H1 (cell line): ENCODE data around the gene OR1N1. TPM values are rescaled to one million over a fixed set of nuclear protein-coding genes. Genes with fewer than 3 reads are reported as not detected.

ENCODE experiments used
- CEBPB ChIP-seq: IDR thresholded peaks from 2 replicates; pipeline ENCODE4 v1.6.1; 2012; ENCODE audit warnings: low read depth, low read length
- HDAC2 ChIP-seq, 2 experiments: fragments of 300-600 bp in 1 of 2; sonication (generic) in 1 of 2; IDR thresholded peaks; 2 replicates each; pipeline ENCODE4 v1.6.1; 2011 to 2012; ENCODE audit warnings: low read depth in 2 of 2, low read length in 2 of 2, mild to moderate bottlenecking in 2 of 2, moderate library complexity in 2 of 2, borderline replicate concordance in 1 of 2, inconsistent platforms in 1 of 2
- JUN ChIP-seq: IDR thresholded peaks from 2 replicates; pipeline ENCODE4 v1.6.1; 2011; ENCODE audit warnings: low read depth, mild to moderate bottlenecking, improper control_type of control experiment, low read length
- PHF8 ChIP-seq: fragments of 200-600 bp; sonication (generic); conservative IDR thresholded peaks from 2 replicates; pipeline ENCODE4 v1.7.1; 2012; ENCODE audit warnings: low read depth, mild to moderate bottlenecking, inconsistent platforms, low read length, moderate library complexity
- TCF12 ChIP-seq: IDR thresholded peaks from 2 replicates; pipeline ENCODE4 v1.6.1; 2011; ENCODE audit warnings: low read depth, mild to moderate bottlenecking, low read length
- YY1 ChIP-seq: IDR thresholded peaks from 2 replicates; pipeline ENCODE4 v1.6.1; 2011; ENCODE audit warnings: low read depth, mild to moderate bottlenecking, low read length
- polyA plus RNA-seq, 7 experiments: library from polyadenylated mRNA; depleted of rRNA in 3 of 7; stranded (reverse) in 5 of 7; unstranded in 2 of 7; fragments of >200 nt in 5 of 7; fragments of 200-250 nt in 2 of 7; gene quantifications; 1 replicate in 5 of 7; 2 replicates in 1 of 7; 4 replicates in 1 of 7; pipeline versions ENCODE4 v1.2.1 to v1.2.3, GENCODE V29; 2011 to 2013; ENCODE audit warnings: missing spikeins in 2 of 7, mixed read lengths in 2 of 7
- total RNA-seq: library from RNA; stranded (reverse); fragmentation: NEBNext Ultra II Directional; extraction: Animal tissue kit (Norgen Biotek cat#: 25700); gene quantifications from 2 replicates; pipeline ENCODE4 v1.2.1, GENCODE V29; 2021
- TF ChIP-seq, protein P1 (sequence below): IDR thresholded peaks from 2 replicates; pipeline ENCODE4 v1.6.1; 2012; ENCODE audit warnings: low read length, inconsistent platforms

The OR1N1 gene
- total and polyA plus RNA-seq, 2 of the 8 experiments (the other 6 are each of a cell fraction or from before 2014, with no cell fraction given) = not detected

DNA sequence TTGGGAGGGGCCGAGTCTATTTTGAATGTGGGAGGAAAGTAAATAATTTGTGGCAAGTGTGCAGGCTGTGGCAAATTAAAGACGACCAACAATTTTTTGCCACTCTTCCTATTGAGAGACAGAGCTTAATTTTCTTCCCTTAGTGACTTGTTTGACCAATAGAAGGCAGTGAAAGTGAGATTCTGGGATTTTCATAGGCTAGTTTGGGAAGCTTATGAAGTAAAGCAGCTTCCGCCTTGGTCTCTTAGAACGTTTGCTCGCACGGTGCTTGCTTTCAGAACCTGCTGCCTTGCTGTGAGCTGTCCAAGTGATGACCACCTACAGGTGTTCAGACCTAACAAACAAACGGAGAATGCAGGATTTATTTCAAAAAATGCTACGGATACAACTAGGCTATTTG lies 19.1 kb upstream of the OR1N1 start (continued):
- TF ChIP-seq TCF12 (no peak), CEBPB (no peak), JUN (no peak), YY1 (no peak), PHF8 (no peak), HDAC2 (IDR thresholded peaks at IDR 0.05; ENCODE audit: borderline replicate concordance in 1 of 2, low read depth in 2 of 2, low read length in 2 of 2) (no peak)
- TF ChIP-seq, protein P1, sequence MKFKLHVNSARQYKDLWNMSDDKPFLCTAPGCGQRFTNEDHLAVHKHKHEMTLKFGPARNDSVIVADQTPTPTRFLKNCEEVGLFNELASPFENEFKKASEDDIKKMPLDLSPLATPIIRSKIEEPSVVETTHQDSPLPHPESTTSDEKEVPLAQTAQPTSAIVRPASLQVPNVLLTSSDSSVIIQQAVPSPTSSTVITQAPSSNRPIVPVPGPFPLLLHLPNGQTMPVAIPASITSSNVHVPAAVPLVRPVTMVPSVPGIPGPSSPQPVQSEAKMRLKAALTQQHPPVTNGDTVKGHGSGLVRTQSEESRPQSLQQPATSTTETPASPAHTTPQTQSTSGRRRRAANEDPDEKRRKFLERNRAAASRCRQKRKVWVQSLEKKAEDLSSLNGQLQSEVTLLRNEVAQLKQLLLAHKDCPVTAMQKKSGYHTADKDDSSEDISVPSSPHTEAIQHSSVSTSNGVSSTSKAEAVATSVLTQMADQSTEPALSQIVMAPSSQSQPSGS = no peak
